ENCODE measurements around the gene SYNE3. TPM values are rescaled to one million over a fixed set of nuclear protein-coding genes. Genes with fewer than 3 reads are reported as not detected.

Gene SYNE3
- total and polyA plus RNA-seq, 2 of the 8 experiments (the other 6 are each of a cell fraction or from before 2014, with no cell fraction given) = under 0.01 TPM; not detected in 1

DNA sequence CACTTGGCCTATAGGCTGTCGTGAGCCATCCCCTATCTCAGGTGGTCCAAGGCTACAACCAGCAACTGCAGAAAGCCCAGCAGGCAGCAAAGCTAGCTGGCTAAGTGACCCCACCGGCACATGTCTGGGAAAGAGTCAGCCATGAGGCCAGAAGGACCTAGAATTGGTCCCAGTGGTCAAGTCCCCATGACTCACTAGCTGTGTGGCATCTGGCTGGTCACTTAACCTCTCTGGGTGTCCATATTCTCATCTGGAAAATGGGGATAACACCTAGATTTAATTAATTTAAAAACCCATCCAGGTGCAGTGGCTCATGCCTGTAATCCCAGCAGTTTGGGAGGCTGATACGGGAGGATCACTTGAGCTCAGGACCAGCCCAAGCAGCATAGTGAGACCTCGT is 37.6 kb downstream of the SYNE3 start (continued):
- TF ChIP-seq FOSL1 (IDR thresholded peaks at IDR 0.05; ENCODE audit: insufficient read depth, low read depth, low read length) (no peak), BCL11A (IDR thresholded peaks at IDR 0.05; ENCODE audit: low read depth in 2 of 2, low read length in 2 of 2) (no peak), RXRA (IDR thresholded peaks at IDR 0.05; ENCODE audit: insufficient read depth, low read depth, low read length) (no peak), CEBPB (IDR thresholded peaks at IDR 0.05; ENCODE audit: low read depth, low read length) (no peak), SIX5 (IDR thresholded peaks at IDR 0.05; ENCODE audit: low read depth, low read length) (no peak), RFX5 (IDR thresholded peaks at IDR 0.05; ENCODE audit: borderline replicate concordance, low read depth, low read length) (no peak), ZNF274 (IDR thresholded peaks at IDR 0.05; ENCODE audit: borderline replicate concordance, extremely low read depth, low read length) (no peak), HDAC6 (IDR thresholded peaks at IDR 0.05; ENCODE audit: low read depth, low read length) (no peak), GABPA (IDR thresholded peaks at IDR 0.05; ENCODE audit: borderline replicate concordance, insufficient read depth, low read length) (no peak)

Measured in H1 (cell line).